ENCODE measurements around the gene ZNF436.

DNA sequence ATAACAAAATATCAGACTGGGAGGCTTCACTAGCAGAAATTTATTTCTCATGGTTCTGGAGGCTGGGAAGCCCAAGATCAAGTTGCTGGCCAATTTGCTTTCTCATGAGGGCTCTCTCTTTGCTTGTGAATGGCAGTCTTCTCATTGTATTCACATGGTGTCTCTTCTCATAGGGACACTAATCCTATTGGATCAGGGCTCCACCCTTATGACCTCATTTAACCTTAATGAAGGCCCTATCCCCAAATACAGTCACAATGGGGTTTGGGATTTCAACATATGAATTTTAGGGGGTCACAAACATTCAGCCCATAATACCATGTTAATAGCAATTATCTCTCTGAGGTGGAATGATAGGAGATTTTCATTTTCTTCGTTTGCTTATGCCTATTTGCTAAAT, 29.6 kb upstream of the ZNF436 start:
- TF ChIP-seq, protein P1, sequence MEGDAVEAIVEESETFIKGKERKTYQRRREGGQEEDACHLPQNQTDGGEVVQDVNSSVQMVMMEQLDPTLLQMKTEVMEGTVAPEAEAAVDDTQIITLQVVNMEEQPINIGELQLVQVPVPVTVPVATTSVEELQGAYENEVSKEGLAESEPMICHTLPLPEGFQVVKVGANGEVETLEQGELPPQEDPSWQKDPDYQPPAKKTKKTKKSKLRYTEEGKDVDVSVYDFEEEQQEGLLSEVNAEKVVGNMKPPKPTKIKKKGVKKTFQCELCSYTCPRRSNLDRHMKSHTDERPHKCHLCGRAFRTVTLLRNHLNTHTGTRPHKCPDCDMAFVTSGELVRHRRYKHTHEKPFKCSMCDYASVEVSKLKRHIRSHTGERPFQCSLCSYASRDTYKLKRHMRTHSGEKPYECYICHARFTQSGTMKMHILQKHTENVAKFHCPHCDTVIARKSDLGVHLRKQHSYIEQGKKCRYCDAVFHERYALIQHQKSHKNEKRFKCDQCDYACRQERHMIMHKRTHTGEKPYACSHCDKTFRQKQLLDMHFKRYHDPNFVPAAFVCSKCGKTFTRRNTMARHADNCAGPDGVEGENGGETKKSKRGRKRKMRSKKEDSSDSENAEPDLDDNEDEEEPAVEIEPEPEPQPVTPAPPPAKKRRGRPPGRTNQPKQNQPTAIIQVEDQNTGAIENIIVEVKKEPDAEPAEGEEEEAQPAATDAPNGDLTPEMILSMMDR (conservative IDR thresholded peaks at IDR 0.05; ENCODE audit: low read depth in 2 of 2) = no peak
- no peak for TF ChIP-seq POLR2AphosphoS5 (IDR thresholded peaks at IDR 0.05; ENCODE audit: low read depth)
- TF ChIP-seq, protein P2, sequence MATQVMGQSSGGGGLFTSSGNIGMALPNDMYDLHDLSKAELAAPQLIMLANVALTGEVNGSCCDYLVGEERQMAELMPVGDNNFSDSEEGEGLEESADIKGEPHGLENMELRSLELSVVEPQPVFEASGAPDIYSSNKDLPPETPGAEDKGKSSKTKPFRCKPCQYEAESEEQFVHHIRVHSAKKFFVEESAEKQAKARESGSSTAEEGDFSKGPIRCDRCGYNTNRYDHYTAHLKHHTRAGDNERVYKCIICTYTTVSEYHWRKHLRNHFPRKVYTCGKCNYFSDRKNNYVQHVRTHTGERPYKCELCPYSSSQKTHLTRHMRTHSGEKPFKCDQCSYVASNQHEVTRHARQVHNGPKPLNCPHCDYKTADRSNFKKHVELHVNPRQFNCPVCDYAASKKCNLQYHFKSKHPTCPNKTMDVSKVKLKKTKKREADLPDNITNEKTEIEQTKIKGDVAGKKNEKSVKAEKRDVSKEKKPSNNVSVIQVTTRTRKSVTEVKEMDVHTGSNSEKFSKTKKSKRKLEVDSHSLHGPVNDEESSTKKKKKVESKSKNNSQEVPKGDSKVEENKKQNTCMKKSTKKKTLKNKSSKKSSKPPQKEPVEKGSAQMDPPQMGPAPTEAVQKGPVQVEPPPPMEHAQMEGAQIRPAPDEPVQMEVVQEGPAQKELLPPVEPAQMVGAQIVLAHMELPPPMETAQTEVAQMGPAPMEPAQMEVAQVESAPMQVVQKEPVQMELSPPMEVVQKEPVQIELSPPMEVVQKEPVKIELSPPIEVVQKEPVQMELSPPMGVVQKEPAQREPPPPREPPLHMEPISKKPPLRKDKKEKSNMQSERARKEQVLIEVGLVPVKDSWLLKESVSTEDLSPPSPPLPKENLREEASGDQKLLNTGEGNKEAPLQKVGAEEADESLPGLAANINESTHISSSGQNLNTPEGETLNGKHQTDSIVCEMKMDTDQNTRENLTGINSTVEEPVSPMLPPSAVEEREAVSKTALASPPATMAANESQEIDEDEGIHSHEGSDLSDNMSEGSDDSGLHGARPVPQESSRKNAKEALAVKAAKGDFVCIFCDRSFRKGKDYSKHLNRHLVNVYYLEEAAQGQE (IDR thresholded peaks at IDR 0.05; ENCODE audit: unreplicated experiment) = no peak

All from GM23338 (cell line).